GM19463 (cell line): ENCODE measurements around the gene KLRD1.
"Not testable (repeated sequence)": the region's sequence is repeated elsewhere in the genome, so short reads cannot be mapped to it uniquely, and the experiment has no call there.

ENCODE experiments used
- ATAC-seq: cut with Tn5 transposase; IDR thresholded peaks from one replicate; pipeline ENCODE4 v1.9.1; 2021; ENCODE audit warnings: mild to moderate bottlenecking, moderate library complexity; ENCODE audit not compliant: unreplicated experiment

Gene KLRD1, protein sequence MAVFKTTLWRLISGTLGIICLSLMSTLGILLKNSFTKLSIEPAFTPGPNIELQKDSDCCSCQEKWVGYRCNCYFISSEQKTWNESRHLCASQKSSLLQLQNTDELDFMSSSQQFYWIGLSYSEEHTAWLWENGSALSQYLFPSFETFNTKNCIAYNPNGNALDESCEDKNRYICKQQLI

DNA sequence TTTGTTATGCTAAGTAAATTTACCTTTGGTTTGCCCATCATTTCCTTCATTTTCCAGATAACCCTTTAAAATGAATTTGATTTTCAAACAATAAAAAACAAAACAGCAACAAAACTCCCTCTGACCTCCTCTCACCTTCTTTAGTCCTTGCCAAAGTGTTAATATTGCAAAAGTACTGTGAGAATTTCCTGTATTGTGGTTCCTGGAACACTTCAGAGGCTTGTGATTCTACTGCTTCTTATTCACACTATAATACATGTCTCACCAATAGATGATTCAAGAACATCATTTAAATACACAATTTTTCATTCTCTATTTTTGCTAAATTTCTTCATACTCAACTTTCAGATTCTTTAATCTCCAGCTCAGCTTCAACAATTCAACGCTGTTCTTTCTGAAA, at the start of gene KLRD1:
KLRD1 (plus strand) TSS at position 241 of the 400 bp plus-strand sequence. CDS start 208 bp downstream, outside the sequence.
- ATAC-seq = no peak

DNA sequence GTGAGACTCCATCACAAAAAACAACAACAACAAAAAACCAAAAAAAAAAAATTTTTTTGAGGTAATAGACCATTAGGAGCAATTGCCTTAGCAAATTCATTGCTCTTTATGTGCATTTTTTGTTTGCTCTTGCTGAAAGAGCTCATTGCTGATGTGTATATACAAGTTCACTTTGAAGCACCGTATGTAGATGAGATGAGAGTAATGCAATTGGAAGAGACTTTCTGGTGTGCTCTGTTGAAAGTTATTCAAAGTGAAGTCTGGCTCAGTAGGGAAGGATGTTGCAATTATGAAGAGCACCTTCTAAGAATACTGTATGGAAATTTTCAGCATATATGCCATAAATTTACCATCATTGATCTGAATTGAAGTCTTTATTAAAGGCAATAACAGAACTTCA, 46.7 kb upstream of the KLRD1 start:
- no peak for ATAC-seq

DNA sequence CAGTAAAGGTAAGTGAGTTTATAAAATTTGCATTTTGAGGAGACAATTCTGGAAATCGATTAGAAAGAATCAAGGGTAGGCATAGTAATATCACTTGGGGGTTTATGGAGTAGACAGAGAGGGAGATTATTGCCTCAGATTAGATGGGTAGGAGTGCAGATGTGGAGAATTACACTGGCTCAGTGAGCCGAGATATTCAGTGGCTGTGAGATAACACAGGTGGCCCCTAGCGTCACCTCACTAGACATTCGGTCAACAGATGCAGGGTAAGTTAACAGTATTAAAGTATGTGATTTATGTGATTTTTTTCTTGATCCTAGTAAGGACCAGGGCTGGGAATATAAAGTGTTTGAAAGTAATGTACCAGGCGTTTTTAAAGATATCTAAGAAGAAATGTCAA, 39.6 kb upstream of the KLRD1 start:
- ATAC-seq = no peak

DNA sequence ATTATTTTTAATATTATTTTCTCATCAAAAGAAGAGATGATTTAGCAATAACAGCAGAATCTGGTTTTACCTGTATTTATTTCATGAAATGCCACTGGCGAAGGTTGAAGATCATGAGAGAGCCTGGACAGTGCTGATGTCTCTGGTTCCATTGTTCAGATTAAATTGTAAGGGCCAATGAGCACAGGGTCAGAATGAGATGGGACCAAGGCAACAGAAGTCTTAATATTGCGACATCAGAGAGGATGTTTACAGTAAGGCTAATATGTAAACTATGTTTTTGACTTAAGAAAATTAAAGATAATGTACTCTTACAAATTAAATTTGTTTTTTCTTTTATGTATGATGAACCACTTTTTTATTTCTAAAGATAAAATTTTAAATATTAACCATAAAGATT, 35.2 kb upstream of the KLRD1 start:
- no peak for ATAC-seq

DNA sequence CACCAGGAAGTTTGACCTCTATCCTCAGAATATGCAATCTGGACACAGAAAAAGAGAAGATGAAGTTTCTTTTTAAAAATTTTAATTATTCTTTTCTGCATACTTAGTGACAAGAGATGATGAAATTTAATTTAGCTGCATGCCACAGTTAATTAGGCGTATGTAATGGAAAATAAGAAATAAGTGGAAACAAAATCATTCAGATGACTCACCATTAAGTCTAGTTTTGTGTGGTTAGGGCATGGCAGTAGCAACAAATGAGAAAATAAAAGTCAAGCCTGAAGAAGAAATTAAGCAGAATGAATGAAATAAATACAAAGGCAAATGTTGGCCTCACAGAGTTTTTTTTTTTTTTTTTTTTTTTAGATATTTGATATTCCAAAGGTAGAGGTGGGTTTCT, 30.9 kb upstream of the KLRD1 start:
- no peak for ATAC-seq

DNA sequence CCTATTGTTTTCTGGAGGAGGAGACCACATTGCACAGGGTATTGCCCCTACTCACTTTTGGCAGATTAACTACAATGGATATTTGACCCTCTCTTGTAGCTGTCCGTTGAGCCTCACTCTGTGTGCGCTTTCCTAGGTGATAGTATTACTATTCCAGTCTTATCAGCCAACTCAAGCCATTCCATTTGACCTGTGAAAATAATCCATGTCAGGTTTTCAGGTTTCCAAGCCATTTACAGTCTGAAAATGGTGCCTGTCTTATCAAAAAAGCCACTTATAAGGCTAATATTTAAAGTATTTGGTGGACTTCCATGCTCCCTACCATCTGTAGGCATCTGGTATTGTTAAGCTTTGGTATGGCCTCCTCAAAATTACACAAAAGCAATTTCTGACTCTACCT, 29.6 kb upstream of the KLRD1 start:
- ATAC-seq = no peak

DNA sequence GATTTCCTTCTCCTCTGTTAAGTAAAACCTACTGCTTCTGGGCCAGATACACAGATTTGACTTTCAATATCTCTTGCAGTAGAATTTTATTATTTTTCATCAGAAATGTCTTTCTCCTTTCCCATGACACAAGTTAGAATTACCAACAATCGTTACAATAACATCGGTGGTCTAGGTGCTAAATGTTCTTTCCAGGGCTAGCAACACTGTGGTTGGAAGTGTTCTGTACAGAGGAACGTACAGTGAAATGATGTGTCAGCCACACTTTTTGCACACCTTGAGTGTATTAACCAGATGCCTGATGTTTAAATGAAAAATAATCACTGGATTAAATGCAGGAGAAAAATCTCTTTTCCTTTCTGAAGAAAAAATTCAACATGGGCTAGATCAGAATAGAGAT, 27.7 kb upstream of the KLRD1 start:
- ATAC-seq = no peak

DNA sequence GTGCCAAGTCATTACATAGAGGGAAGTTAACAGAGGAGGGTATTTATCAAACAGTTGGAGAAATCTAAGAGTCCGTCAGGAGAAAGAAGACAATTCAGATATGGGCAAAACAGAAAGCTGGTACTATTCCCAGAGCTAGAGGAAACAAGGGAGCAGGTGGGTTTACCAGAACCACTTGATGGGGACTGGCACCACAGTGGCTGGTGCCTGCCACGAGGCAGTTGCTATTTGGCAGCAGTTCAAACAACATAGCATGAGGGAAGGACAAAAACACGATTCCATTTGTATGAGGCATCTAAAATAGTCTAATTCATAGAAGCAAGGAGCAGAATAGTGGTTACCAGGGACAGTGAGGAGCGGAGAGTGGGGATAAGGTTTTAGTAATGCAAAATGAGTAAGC, 24.6 kb upstream of the KLRD1 start:
- no peak for ATAC-seq

DNA sequence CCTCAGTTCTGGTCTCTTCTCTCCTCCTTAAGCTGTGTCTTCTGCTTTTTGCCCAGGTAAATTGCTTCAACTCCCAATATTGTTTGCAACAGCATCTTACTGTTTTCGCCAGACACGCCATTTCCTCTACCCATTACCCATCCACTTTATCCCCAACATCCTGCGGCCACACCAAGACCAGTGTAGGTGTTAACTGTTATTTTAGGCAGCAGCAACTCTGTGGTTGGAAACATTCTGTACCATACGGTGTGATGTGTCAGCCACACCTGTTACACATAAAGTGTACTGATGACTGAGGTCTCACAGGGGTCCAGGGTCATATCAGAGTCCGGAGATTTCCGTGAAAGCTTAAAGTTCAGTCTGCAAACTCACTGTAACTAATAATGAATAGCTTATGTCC, 21.8 kb upstream of the KLRD1 start:
- no peak for ATAC-seq

DNA sequence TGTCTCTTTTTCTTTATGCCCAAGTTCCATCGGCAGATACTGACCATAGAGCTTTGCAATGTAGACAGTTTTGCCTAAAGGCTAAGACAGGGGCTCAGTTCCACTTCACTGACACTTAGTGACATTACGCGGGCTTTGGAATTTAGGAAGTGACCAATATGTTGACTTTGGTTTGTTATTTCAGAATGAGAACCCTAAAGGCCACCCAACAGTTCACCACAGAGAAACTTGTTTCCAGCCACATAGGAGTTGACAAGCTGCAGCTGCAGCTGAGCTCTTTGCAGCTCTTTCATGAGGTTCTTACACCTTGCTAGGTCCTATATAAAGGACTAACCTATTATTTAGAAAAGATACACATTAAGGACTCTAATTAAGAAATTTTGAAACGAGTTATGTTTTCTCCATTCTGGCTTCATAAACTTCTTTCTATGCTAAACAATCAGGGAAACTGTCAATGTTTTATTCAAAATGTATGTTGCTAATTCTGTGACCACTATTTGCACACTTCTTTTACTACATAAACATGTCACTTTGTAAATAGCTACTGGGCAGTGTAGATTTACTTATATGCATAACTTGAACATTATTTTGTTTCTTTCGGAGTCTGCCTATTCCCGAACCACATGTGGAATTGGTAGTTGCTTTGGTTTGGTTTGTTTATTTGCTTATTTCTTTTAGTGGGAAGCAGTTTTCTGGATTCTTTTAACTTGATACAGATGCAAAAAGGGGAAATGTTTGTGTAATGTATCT, 18.5 kb upstream of the KLRD1 start:
- ATAC-seq = no peak

DNA sequence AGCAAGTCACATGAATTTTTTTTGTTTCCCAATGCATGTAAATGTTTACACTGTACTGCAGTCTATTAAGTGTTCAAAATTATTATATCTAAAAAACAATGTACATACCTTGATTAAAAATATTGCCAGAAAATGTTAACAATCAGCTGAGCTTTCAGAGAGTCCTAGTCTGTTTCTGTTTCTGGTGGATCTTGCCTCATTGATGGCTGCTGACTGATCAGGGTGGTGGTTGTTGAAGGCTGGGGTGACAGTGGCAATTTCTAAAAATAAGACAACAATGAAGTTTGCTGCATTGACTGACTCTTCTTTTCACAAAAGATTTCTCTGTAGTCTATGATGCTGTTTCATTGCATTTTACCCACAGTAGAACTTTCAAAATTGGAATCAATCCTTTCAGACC, 16.6 kb upstream of the KLRD1 start:
- no peak for ATAC-seq

DNA sequence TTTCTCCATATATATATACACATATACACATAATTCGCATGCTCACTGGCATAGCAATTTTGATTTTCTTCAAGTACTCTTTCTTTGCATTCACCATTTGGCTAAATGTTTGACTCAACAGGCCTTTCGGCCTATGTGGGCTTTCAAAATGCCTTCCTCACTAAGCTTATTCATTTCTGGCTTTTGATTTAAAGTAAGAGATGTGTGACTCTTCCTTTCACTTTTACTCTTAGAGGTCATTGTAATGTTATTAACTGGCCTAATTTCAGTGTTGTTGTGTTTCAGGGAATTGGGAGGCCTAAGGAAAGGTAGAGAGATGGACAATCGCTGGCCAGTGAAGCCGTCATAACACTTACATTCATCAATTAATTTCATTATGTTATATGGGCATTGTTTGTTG, 14.5 kb upstream of the KLRD1 start:
- ATAC-seq = peak; percentile 54

DNA sequence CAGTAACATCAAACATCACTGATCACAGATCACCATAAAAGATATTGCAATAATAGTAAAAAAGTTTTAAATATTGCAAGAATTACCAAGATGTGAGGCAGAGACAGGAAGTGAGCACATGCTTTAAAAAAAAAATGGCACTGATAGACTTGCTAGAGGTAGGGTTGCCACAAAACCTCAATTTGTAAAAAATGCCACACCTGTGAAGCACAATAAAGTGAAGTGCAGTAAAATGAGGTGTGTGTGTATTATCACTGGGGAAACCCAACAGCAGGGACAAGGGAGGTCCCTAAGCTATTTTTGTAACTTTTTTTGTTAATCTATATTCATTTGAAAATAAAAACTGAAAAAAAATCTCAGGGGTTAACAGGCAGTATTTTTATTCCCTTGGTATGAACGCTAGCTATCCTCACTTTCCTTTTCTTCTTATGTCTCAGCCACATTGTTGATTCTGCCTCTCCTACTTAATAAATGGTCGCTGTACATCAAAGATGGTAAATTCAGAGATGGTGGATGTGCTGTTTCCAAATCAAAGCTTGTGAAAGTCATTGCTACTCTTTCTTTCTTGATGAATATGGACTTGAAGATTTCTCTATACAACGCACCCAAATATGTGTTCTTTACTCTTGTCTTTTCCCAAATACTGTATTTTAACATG, 14.0 kb upstream of the KLRD1 start:
- peak; percentile 9 for ATAC-seq

DNA sequence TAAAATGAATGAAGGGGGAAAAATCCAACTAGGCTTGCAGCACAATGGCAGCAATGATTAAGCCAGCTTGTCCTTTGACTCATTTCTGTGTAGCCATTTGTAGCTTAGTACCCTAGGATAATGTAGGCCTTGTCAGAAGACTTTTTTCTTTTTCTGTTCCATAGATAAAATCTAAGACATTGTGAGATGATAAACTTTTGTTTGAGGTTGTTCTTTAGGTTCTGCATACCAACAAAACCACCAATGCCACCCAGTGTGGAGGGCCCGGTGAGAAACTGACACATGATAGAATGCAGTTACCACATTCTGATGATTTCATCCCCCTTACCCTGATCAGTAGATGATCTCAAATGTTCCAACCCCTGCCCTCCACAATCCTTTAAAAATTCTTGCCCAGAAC, 6.6 kb upstream of the KLRD1 start:
- no peak for ATAC-seq

DNA sequence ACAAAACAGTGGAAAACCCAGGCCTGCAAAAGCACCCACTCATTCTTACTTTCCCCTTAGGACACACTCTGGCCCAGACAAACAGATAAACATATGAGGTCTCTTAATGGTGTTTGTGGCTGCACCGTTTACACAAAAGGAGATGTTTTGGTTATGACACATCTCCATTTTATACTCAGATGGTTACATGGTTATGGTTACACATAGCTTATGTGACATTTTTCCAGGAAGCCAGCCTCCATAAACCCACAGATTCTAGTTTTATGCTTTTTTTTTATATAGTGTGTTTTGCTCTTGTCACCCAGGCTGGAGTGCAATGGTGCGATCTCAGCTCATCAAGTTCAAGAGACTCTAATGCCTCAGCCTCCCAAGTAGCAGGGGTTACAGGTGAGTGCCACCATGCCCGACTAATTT, 3.5 kb upstream of the KLRD1 start:
- ATAC-seq = no peak

DNA sequence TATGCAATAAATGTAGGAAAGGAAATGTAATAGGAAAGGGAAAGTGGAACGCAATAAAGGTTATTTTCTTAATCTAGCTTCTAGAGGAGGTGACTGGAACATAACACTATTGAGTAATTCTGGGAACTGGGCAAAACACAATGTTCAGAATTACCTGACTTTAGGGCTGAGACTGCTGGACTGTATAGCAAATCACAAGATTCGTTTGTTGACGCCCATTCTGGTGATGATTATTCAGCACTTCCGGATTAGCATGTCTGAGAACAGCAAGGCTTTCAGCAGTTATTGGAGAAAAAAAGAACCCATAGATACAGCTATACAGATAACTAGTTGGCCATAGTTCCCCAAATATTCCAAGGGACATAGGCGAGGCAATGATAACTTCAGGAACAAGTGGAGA, 2.3 kb upstream of the KLRD1 start:
- ATAC-seq = no peak

DNA sequence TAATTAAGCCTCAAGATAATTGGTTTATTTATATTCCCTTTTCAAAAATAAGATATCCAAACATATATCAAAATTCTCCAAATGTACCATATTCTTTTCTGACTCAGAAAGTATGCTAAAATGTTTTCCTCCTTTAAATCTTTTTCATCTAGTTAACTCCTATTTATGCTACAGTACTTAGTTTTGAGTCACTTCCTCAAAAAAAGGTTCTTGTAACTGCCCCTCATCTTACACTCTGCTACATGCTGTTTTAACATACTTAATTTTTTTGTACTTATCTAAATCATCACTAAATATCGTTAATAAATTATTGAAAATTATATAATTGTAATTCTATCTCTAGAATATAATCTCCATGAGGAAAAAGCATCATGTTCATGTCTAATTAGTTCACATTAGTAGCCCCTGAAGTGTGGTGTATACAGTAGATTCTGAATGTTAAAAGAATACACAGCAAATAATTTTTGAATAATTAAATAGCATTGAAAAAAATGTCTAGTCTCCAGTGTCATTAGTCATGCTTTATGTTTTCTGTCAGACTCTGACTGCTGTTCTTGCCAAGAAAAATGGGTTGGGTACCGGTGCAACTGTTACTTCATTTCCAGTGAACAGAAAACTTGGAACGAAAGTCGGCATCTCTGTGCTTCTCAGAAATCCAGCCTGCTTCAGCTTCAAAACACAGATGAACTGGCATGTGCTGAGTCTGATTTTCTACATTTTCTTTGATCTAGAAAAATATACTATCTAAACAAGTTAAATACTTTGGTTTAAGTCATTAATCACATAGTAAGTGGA, 3.5 kb downstream of the KLRD1 start:
- ATAC-seq = no peak

DNA sequence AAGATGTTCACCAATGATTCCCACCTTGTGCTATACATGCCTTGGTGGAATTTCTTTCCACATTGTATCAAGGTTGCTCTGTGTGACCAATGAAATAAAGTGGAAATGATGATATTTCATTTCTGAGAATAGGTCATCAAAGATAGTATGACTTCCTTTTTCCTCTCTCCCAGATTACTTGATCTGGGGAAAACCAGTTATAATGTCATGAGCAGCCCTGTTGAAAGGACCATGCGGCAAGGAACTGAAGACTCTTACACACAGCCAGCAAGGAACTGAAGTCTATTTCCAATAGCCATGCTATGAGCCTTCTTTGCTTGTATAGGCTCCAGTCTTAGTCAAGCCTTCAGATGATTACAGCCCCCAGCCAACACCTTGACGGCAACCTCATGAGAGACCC, 11.7 kb downstream of the KLRD1 start:
- ATAC-seq = no peak

DNA sequence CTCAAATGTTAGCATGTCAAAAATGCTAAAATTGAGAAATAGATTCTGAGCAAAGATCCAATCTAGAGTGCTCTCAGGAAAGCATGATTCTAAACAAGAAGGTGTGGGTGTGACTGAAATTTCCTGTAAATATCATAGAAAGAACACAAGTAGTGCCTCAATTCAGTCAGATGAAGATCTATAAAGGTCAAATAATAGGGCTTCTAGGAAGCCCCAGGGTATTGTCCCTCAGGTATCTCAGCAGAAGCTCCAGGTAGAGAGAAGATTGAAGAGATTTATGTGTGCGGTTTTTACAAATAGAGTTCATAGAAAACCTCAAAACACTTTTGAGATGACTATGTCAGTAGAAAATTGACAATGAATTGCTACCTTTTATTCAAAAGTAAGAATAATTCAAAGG, 13.0 kb downstream of the KLRD1 start:
- no peak for ATAC-seq

DNA sequence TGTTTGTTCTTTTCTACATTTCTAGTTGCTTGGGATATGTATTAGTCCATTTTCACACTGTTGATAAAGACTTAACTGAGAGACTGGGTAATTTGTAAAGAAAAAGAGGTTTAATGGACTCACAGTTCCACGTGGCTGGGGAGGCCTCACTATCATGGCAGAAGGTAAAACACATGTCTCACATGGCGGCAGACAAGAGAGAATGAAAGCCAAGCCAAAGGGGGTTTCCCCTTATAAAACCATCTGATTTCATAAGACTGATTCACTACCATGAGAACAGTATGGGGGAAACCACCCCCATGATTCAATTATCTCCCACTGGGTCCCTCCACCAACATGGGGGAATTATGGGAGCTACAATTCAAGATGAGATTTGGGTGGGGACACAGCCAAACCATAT, 21.0 kb downstream of the KLRD1 start:
- not testable (repeated sequence) for ATAC-seq

DNA sequence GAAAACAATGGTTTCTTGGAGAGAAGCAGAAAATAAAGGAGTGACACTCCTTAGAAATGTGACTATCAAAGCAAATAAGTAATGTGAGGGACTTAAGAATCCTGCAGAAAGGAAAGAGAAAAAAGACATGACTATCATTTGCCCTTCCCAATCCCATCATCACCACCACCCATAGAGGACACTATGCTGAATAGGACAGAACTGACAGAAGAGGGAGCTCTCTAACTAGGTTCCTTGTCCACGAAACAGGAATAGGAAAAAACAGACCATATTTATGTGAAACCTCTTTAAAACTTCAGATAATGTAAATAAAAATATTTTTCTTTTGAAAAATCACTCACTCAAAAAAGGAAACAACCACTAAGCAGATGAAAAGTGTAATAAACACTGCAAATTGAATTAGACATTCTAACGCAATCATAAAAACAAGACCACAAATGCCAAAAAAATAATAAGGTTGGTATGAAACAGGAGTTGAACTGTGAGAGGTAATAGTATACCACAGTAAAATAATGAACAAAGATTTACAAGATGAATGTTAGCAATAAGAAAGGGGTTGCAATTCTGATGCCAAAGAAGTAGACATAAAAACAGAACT, 24.1 kb downstream of the KLRD1 start:
- ATAC-seq = no peak
